Neuronal stem cell (in vitro differentiated cells): ENCODE results near the gene GRIA1.
A peak's percentile ranks its signal among the peaks of the same experiment; 100 is the strongest.

ENCODE experiments used
- DNase-seq: peaks from one replicate; pipeline ENCODE4 v3.0.0-alpha.2; 2013; ENCODE audit warnings: low spot score
- H2AFZ ChIP-seq: one replicate; pipeline ENCODE4 v1.6.1; 2013; ENCODE audit warnings: mild to moderate bottlenecking, low read length, inconsistent platforms
- H2AK5ac ChIP-seq: 2 replicates; pipeline ENCODE4 v1.6.1; 2013; ENCODE audit warnings: low read depth, mild to moderate bottlenecking, inconsistent platforms, low read length, moderate library complexity, mixed read lengths
- H2BK120ac ChIP-seq: 2 replicates; pipeline ENCODE4 v1.6.1; 2013; ENCODE audit warnings: low read depth, mild to moderate bottlenecking, inconsistent platforms, low read length, moderate library complexity, mixed read lengths
- H2BK12ac ChIP-seq: one replicate; pipeline ENCODE4 v1.6.1; 2013; ENCODE audit warnings: low read length, inconsistent platforms
- H2BK15ac ChIP-seq: 2 replicates; pipeline ENCODE4 v1.6.1; 2013; ENCODE audit warnings: mild to moderate bottlenecking, low read length, inconsistent platforms, mixed read lengths
- H2BK5ac ChIP-seq: one replicate; pipeline ENCODE4 v1.6.1; 2013; ENCODE audit warnings: inconsistent platforms, mild to moderate bottlenecking, low read length, moderate library complexity
- H3K14ac ChIP-seq: one replicate; pipeline ENCODE4 v1.6.1; 2013; ENCODE audit warnings: low read length, inconsistent platforms
- H3K18ac ChIP-seq: 2 replicates; pipeline ENCODE4 v1.6.1; 2013; ENCODE audit warnings: low read length, inconsistent platforms
- H3K23ac ChIP-seq: 2 replicates; pipeline ENCODE4 v1.6.1; 2013; ENCODE audit warnings: low read depth, mild to moderate bottlenecking, mixed read lengths, low read length, inconsistent platforms; ENCODE audit not compliant: poor library complexity
- H3K27ac ChIP-seq: replicated peaks from 3 replicates; pipeline ENCODE4 v1.5.1; 2013; ENCODE audit warnings: low read length, inconsistent platforms
- H3K27me3 ChIP-seq, 3 experiments: 2 replicates each; pipeline ENCODE4 v1.6.1; 2013; ENCODE audit warnings: low read length in 3 of 3, mild to moderate bottlenecking in 2 of 3, inconsistent platforms in 1 of 3, low read depth in 1 of 3, mixed read lengths in 1 of 3, moderate library complexity in 1 of 3; ENCODE audit not compliant: control insufficient read depth in 3 of 3, insufficient read depth in 3 of 3
- H3K36me3 ChIP-seq, 2 donors: replicated peaks in 1 of 2; 2 replicates each; pipeline ENCODE4 v1.6.1; 2013; ENCODE audit warnings: low read length in 2 of 2; ENCODE audit not compliant: control insufficient read depth in 2 of 2, insufficient read depth in 2 of 2
- H3K4ac ChIP-seq: 2 replicates; pipeline ENCODE4 v1.6.1; 2013; ENCODE audit warnings: inconsistent platforms, mild to moderate bottlenecking, low read length, moderate library complexity
- H3K4me1 ChIP-seq, 2 donors: 1 replicate in 1 of 2; 2 replicates in 1 of 2; pipeline ENCODE4 v1.6.1; 2013; ENCODE audit warnings: low read length in 2 of 2, low read depth in 1 of 2; ENCODE audit not compliant: control insufficient read depth in 2 of 2, insufficient read depth in 1 of 2
- H3K4me2 ChIP-seq: one replicate; pipeline ENCODE4 v1.6.1; 2013; ENCODE audit warnings: mild to moderate bottlenecking, low read length, inconsistent platforms; ENCODE audit not compliant: insufficient read depth, poor library complexity, severe bottlenecking
- H3K4me3 ChIP-seq, 2 donors: 2 replicates each; pipeline ENCODE4 v1.5.1; 2013; ENCODE audit warnings: low read length in 2 of 2, mild to moderate bottlenecking in 2 of 2, inconsistent platforms in 1 of 2, moderate library complexity in 1 of 2
- H3K79me1 ChIP-seq: one replicate; pipeline ENCODE4 v1.6.1; 2013; ENCODE audit warnings: low read depth, mild to moderate bottlenecking, inconsistent platforms, low read length, moderate library complexity
- H3K9ac ChIP-seq: one replicate; pipeline ENCODE4 v1.6.1; 2013; ENCODE audit warnings: mild to moderate bottlenecking, low read depth, low read length, inconsistent platforms; ENCODE audit not compliant: poor library complexity
- H3K9me3 ChIP-seq, 2 donors: replicated peaks in 1 of 2; 2 replicates each; pipeline versions ENCODE3 to v1.6.1; 2013; ENCODE audit warnings: low read length in 2 of 2, mild to moderate bottlenecking in 2 of 2, inconsistent platforms in 1 of 2, low read depth in 1 of 2, mixed read lengths in 1 of 2, moderate library complexity in 1 of 2; ENCODE audit not compliant: control insufficient read depth in 2 of 2, insufficient read depth in 1 of 2
- H4K8ac ChIP-seq: one replicate; pipeline ENCODE4 v1.6.1; 2013; ENCODE audit warnings: low read depth, mild to moderate bottlenecking, inconsistent platforms, low read length, moderate library complexity
- H4K91ac ChIP-seq: one replicate; pipeline ENCODE4 v1.6.1; 2013; ENCODE audit warnings: low read length, low read depth, mild to moderate bottlenecking, inconsistent platforms; ENCODE audit not compliant: poor library complexity
- WGBS, 2 donors: extraction: QIAGEN DNeasy Blood & Tissue Kit; methylation state at CpG; one replicate each; pipeline ENCODE4 v1.1.7; 2013; ENCODE audit warnings: missing lambda C conversion rate in 2 of 2, mixed read lengths in 1 of 2; ENCODE audit not compliant: insufficient read length in 2 of 2, insufficient replicate concordance in 1 of 2; ENCODE audit errors: extremely low coverage in 2 of 2; 5-methylcytosine and 5-hydroxymethylcytosine counted together

GRIA1 gene

DNA sequence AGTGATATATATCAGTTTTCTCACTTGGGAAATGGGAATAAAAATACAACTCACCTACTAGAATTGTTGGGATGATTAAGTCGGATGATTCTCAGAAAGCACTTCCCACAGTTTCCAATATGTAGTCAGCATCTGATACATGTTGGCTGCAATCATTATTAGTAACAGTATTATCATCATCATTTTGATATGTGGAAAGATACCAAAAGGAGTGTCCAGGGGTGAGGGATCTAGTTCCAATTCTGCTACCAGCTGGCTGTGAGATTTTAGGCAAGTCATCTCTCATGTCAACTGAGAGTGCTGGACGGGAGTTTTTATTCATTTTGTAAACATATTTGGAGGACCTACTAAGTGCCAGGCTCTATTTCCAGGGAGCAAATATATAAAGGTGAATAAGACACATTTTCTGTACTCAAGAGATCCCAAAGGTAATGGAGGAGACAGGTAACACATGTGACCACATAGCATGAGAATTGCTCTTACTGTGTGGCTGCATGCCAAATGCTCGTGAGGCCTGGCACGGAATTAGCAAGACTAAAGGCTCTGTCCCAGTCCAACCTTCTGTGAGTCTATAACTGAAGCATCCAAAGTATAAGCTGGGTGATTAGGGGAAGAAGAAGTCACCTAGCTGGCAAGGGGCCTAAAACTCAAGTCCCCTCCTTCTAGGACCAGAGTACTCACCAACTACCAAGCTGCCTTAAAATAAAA lies 83.0 kb downstream of the GRIA1 start:
- no peak for DNase-seq
- no peak overlapping the region for H3K14ac ChIP-seq
- H3K9me3 ChIP-seq, result no peaks in the 10 kb centered on the region
- no peak overlapping the region for H3K4ac ChIP-seq
- H3K79me1 ChIP-seq, result no peaks in the 10 kb centered on the region
- H2AK5ac ChIP-seq, result no peak overlapping the region
- peaks cover 16 to 27% of the 10 kb centered on the region in 2 donors for H3K4me1 ChIP-seq
- no peak overlapping the region for H2BK120ac ChIP-seq
- H3K18ac ChIP-seq, result no peak overlapping the region
- no peak overlapping the region for H4K8ac ChIP-seq
- H3K4me2 ChIP-seq, result no peak overlapping the region
- peak overlapping the region; percentile 73 for H3K27ac ChIP-seq
- H3K27me3 ChIP-seq, result no peaks in the 10 kb centered on the region
- no peaks in the 10 kb centered on the region for H3K36me3 ChIP-seq
- no peak overlapping the region for H2BK12ac ChIP-seq
- no peak overlapping the region for H3K4me3 ChIP-seq
- no peak overlapping the region for H4K91ac ChIP-seq
- no peak overlapping the region for H2BK15ac ChIP-seq
- H2BK5ac ChIP-seq, result no peak overlapping the region
- WGBS, 2 donors, result no CpG with 5 or more reads among the region's 4 CpGs
- H2AFZ ChIP-seq, result no peak overlapping the region
- H3K23ac ChIP-seq, result no peak overlapping the region
- H3K9ac ChIP-seq, result no peak overlapping the region

DNA sequence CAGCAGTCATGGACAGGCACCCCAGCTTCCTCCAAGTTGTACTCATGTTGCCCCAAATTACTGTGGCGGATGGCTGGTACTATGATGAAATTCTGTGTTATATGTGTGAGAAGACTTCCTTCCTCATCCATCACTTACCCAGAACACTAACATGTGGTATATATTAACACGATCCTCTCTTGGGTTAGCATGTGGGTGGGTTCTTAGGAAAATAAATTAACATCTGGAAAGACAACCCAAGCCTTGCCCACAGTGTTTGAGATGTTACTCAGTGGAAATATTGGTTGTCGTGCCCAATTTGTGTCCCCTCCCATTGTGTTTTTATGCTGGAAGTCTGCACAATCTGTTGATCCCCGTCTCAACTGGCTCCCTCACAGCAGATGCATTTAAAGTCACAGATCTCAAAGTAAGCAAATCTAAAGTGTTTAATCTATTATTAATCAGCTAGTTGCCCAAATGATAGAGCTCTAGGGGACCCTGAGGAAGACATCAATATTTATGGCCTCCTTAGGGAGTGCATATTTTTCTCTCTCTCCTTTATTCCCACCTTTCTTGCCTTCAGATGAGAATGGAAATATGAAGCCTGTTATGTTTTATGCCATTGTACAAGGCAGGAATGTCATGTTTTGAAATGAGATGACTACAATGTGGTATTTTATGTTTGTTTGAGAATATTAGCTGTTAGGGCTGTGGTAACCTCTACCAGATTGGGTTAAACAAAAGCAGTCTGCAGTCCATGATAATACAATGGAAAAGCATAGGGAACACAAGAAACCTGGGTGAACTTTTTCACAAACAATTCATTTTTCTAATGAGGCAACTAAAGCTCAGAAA lies 93.9 kb downstream of the GRIA1 start:
- Histone ChIP-seq H2AFZ (no peak overlapping the region), H2BK15ac (no peak overlapping the region), H4K8ac (no peak overlapping the region), H3K14ac (no peak overlapping the region), H3K9ac (no peak overlapping the region), H3K4me1 (peaks cover 10 to 16% of the 10 kb centered on the region in 2 donors), H3K18ac (no peak overlapping the region), H2BK12ac (no peak overlapping the region), H3K79me1 (no peaks in the 10 kb centered on the region), H3K4me3 (no peak overlapping the region), H3K27me3 (no peaks in the 10 kb centered on the region), H3K27ac (no peak overlapping the region), H3K9me3 (no peaks in the 10 kb centered on the region), H4K91ac (no peak overlapping the region), H2BK5ac (no peak overlapping the region), H2BK120ac (no peak overlapping the region), H3K23ac (no peak overlapping the region), H3K4me2 (no peak overlapping the region), H2AK5ac (no peak overlapping the region), H3K36me3 (no peaks in the 10 kb centered on the region), H3K4ac (no peak overlapping the region)
- no CpG with 5 or more reads among the region's 4 CpGs for WGBS, 2 donors
- no peak for DNase-seq

DNA sequence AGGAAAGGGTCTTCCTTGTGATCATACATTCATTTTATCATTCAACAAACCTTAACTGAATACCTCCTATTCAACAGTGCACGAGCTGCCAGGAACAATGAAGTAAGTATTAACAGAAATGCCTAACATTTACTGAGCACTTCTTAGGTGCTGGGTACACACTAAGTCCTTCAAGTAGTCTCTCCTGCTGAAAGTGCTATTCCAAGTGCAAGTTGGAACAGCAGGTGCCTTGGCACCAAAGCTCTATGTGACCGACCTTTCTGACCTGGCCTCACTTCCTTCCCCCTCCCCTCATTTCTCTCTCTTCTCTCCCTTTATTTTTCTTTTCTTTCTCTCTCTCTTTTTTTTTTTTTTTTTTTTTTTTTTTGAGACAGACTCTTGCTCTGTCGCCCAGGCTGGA lies 94.5 kb downstream of the GRIA1 start:
- Histone ChIP-seq H3K27ac (no peak overlapping the region), H3K18ac (no peak overlapping the region), H3K14ac (no peak overlapping the region), H4K91ac (no peak overlapping the region), H2BK15ac (no peak overlapping the region), H2BK12ac (no peak overlapping the region), H3K23ac (no peak overlapping the region), H3K9me3 (no peaks in the 10 kb centered on the region), H2AFZ (no peak overlapping the region), H3K9ac (no peak overlapping the region), H2BK5ac (no peak overlapping the region), H3K4ac (no peak overlapping the region), H3K36me3 (no peaks in the 10 kb centered on the region), H4K8ac (no peak overlapping the region), H3K27me3 (no peaks in the 10 kb centered on the region), H3K4me2 (no peak overlapping the region), H2AK5ac (no peak overlapping the region), H2BK120ac (no peak overlapping the region), H3K4me3 (no peak overlapping the region), H3K4me1 (peaks cover 10 to 16% of the 10 kb centered on the region in 2 donors), H3K79me1 (no peaks in the 10 kb centered on the region)
- DNase-seq, result no peak
- WGBS, 2 donors, result no CpG with 5 or more reads among the region's 3 CpGs

DNA sequence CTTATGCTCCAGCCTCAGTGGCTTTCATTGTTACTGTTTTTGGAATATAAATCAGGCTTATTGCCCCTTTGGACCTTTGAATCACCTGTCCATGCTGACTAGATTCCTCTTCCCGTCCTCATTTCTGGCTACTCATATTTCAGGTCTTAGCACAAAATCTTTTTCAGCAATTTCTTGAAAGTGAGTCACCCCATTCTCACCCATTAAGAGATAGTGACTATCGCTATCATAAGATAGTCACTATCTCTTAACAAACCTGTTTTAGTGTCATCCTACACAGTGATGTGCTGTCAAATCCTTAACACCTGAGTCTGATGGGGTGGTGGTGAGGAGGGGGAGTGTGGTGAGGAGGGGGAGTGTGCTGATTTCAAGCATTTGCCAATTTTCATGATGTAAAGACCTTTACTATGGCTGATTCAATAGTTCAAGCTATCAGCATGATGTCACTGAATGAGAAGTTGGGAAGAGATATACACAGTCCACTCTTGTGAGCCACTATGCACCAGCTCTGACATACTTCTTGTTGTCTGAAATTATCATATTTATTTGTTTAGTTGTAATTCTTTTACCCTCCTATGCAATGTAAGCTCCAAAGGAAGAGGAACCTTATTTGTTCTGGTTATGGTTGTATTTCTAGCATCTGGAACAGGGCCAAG lies 95.3 kb downstream of the GRIA1 start:
- H3K9ac ChIP-seq, result no peak overlapping the region
- H3K27me3 ChIP-seq, result no peaks in the 10 kb centered on the region
- no peak overlapping the region for H2AFZ ChIP-seq
- H4K8ac ChIP-seq, result no peak overlapping the region
- no peaks in the 10 kb centered on the region for H3K9me3 ChIP-seq
- H2BK120ac ChIP-seq, result no peak overlapping the region
- no peak overlapping the region for H2BK12ac ChIP-seq
- no peak overlapping the region for H2AK5ac ChIP-seq
- no peak overlapping the region for H3K18ac ChIP-seq
- H3K79me1 ChIP-seq, result no peaks in the 10 kb centered on the region
- no peak overlapping the region for H2BK15ac ChIP-seq
- no peak overlapping the region for H2BK5ac ChIP-seq
- H3K4me1 ChIP-seq, result peaks cover 7 to 9% of the 10 kb centered on the region in 2 donors
- no peak overlapping the region for H4K91ac ChIP-seq
- no peak overlapping the region for H3K4ac ChIP-seq
- H3K36me3 ChIP-seq, result no peaks in the 10 kb centered on the region
- no peak overlapping the region for H3K4me3 ChIP-seq
- WGBS, 2 donors, result no CpG with 5 or more reads among the region's 2 CpGs
- H3K27ac ChIP-seq, result no peak overlapping the region
- no peak for DNase-seq
- H3K14ac ChIP-seq, result no peak overlapping the region
- H3K23ac ChIP-seq, result no peak overlapping the region
- H3K4me2 ChIP-seq, result no peak overlapping the region
